Effector CD4-positive, alpha-beta T cell (primary cell): ENCODE data around the gene DPEP2NB. TPM values are rescaled to one million over a fixed set of nuclear protein-coding genes. Genes with fewer than 3 reads are reported as not detected.
A peak's percentile ranks its signal among the peaks of the same experiment; 100 is the strongest.
"Not testable (repeated sequence)": the region's sequence is repeated elsewhere in the genome, so short reads cannot be mapped to it uniquely, and the experiment has no call there.

Source experiments
- DNase-seq: peaks from one replicate; pipeline ENCODE4 v3.0.0-alpha.2; 2020
- total RNA-seq: gene quantifications from one replicate; lab custom pipeline; 2026; lab: John Stamatoyannopoulos, UW

The DPEP2NB gene
- total RNA-seq, result not detected

- no peak for DNase-seq
Measured at GRCh38 chr16:68015681-68016080, at the start of gene DPEP2NB. Gene DPEP2NB, minus strand, starts transcription at chr16:68015911. Its CDS starts 141 bp downstream, at chr16:68015770.

- peak; percentile 59 for DNase-seq
Measured at GRCh38 chr16:68064791-68065365, 49.2 kb upstream of the DPEP2NB start.

GRCh38 chr16:68062910-68063393 is 47.2 kb upstream of the DPEP2NB start:
- DNase-seq, result no peak

GRCh38 chr16:68061396-68061795 is 45.7 kb upstream of the DPEP2NB start:
- no peak for DNase-seq

- DNase-seq, result no peak
Measured at GRCh38 chr16:68059804-68060203, 44.1 kb upstream of the DPEP2NB start.

- DNase-seq, result no peak
Measured at GRCh38 chr16:68055395-68055794, 39.7 kb upstream of the DPEP2NB start.

- no peak for DNase-seq
Measured at GRCh38 chr16:68049449-68049848, 33.7 kb upstream of the DPEP2NB start.

GRCh38 chr16:68047987-68048386 is 32.3 kb upstream of the DPEP2NB start:
- no peak for DNase-seq

- no peak for DNase-seq
Measured at GRCh38 chr16:68046106-68046505, 30.4 kb upstream of the DPEP2NB start.

GRCh38 chr16:68041783-68042182 is 26.1 kb upstream of the DPEP2NB start:
- no peak for DNase-seq

- DNase-seq, result peak; percentile 87
Measured at GRCh38 chr16:68040506-68041288, 25.0 kb upstream of the DPEP2NB start.

GRCh38 chr16:68037841-68038597 is 22.3 kb upstream of the DPEP2NB start:
- DNase-seq, result no peak

GRCh38 chr16:68035227-68035626 is 19.5 kb upstream of the DPEP2NB start:
- DNase-seq, result no peak

- no peak for DNase-seq
Measured at GRCh38 chr16:68033101-68033500, 17.4 kb upstream of the DPEP2NB start.

- DNase-seq, result no peak
Measured at GRCh38 chr16:68031951-68032350, 16.2 kb upstream of the DPEP2NB start.

- DNase-seq, result not testable (repeated sequence)
Measured at GRCh38 chr16:68030108-68030507, 14.4 kb upstream of the DPEP2NB start.

GRCh38 chr16:68028996-68029395 is 13.3 kb upstream of the DPEP2NB start:
- DNase-seq, result no peak

GRCh38 chr16:68022728-68023537 is 7.2 kb upstream of the DPEP2NB start, which contains the start of the genes DDX28 and DUS2:
Gene DDX28, minus strand, starts transcription at chr16:68023232. Its CDS starts 30 bp downstream, at chr16:68023202.
Gene DUS2, plus strand, starts transcription at chr16:68023284. Its CDS starts 14,740 bp downstream, at chr16:68038024.
- DNase-seq, result peak; percentile 91

- DNase-seq, result no peak
Measured at GRCh38 chr16:68022278-68022727, 6.6 kb upstream of the DPEP2NB start.

- no peak for DNase-seq
Measured at GRCh38 chr16:68021490-68021889, 5.8 kb upstream of the DPEP2NB start.

GRCh38 chr16:68019167-68019680 is 3.5 kb upstream of the DPEP2NB start:
- DNase-seq, result no peak

GRCh38 chr16:68013440-68013839 is 2.3 kb downstream of the DPEP2NB start:
- DNase-seq, result no peak
